ENCODE data around the gene RPL9. TPM values are rescaled to one million over a fixed set of nuclear protein-coding genes. Genes with fewer than 3 reads are reported as not detected.
"Not testable (repeated sequence)": the region's sequence is repeated elsewhere in the genome, so short reads cannot be mapped to it uniquely, and the experiment has no call there.

RPL9 gene
- total RNA-seq, 1 experiment from 2014 or later: 1,657 TPM

GRCh38 chr4:39415678-39416283 lies 42.9 kb downstream of the RPL9 start (continued):
- TF ChIP-seq ZBTB33 (IDR thresholded peaks at IDR 0.05; ENCODE audit: extremely low read depth, insufficient replicate concordance, low read length): no peak
- no peak for TF ChIP-seq ZFX (IDR thresholded peaks at IDR 0.05)
- TF ChIP-seq POLR2A (IDR thresholded peaks at IDR 0.05; ENCODE audit: borderline replicate concordance, extremely low read depth, insufficient read depth, insufficient read length): no peak
- TF ChIP-seq RAD21 (IDR thresholded peaks at IDR 0.05; ENCODE audit: low read depth): no peak
- TF ChIP-seq FOSL1 (IDR thresholded peaks at IDR 0.05; ENCODE audit: low read depth): no peak
- TF ChIP-seq ZNF274 (IDR thresholded peaks at IDR 0.05; ENCODE audit: low read depth, low read length): no peak
- TF ChIP-seq POLR2AphosphoS5 (IDR thresholded peaks at IDR 0.05; ENCODE audit: low read depth, low read length): no peak

GRCh38 chr4:39411561-39411960 lies 47.2 kb downstream of the RPL9 start:
- H3K4me3 ChIP-seq (replicated peaks in 1 of 2; ENCODE audit: low read depth in 1 of 2, low read length in 2 of 2); H3K27ac ChIP-seq (ENCODE audit: low read depth, low read length); H3K36me3 ChIP-seq (ENCODE audit: control insufficient read depth in 1 of 2, insufficient read depth in 2 of 2, low read length in 2 of 2); H4K20me1 ChIP-seq (ENCODE audit: insufficient read depth); H2AFZ ChIP-seq (ENCODE audit: low read depth, low read length, poor library complexity, severe bottlenecking); H3K4me1 ChIP-seq (ENCODE audit: control insufficient read depth in 1 of 2, insufficient read depth in 2 of 2, low read length in 2 of 2); ATAC-seq; DNase-seq (ENCODE audit: low read depth, low spot score); H3K27me3 ChIP-seq (ENCODE audit: insufficient read depth, low read length); H3K9me3 ChIP-seq (ENCODE audit: control insufficient read depth in 1 of 2, insufficient read depth in 1 of 2, low read depth in 1 of 2, low read length in 2 of 2); intact Hi-C loops (cut with micrococcal nuclease); H3K9me2 ChIP-seq (ENCODE audit: insufficient read depth); BruUV-seq (replicated peaks); H3K9ac ChIP-seq (ENCODE audit: low read length); H3K4me2 ChIP-seq (ENCODE audit: low read length); RAD21 ChIA-PET (ENCODE audit: low non-redundant PET in 1 of 2, low total read pairs in 2 of 2, uncharacterized antibody in 2 of 2, unreplicated experiment in 2 of 2); CTCF ChIA-PET; H3K79me2 ChIP-seq (ENCODE audit: insufficient read depth, low read length): not testable (repeated sequence)
- POLR2A ChIA-PET: interaction anchor here (0.6 kb wide), 1 partner anchor 1104 kb away, joined by 3 read pairs; no protein-coding TSS in a partner anchor

Data from HCT116 (cell line).